H1 (cell line): ENCODE measurements around the gene C1S. TPM values are rescaled to one million over a fixed set of nuclear protein-coding genes. Genes with fewer than 3 reads are reported as not detected.
A peak's percentile ranks its signal among the peaks of the same experiment; 100 is the strongest.

Experiments used
- ASH2L ChIP-seq: fragments of 200-600, 300-600 bp; sonication (generic); IDR thresholded peaks from one replicate; pipeline ENCODE4 v1.7.1; 2017; ENCODE audit warnings: low read length
- ATF3 ChIP-seq: IDR thresholded peaks from 2 replicates; pipeline ENCODE4 v1.6.1; 2011; ENCODE audit warnings: low read depth, mild to moderate bottlenecking, low read length; ENCODE audit not compliant: insufficient read depth
- CBX5 ChIP-seq: fragments of 300-800, 300-1000 bp; sonication (generic); IDR thresholded peaks from 2 replicates; pipeline ENCODE4 v1.7.1; 2016; ENCODE audit warnings: antibody characterized with exemption, low read length, low read depth
- CBX8 ChIP-seq: fragments of 300-800, 300-1000 bp; sonication (generic); IDR thresholded peaks from 2 replicates; pipeline ENCODE4 v1.7.1; 2016; ENCODE audit warnings: low read depth, low read length, borderline replicate concordance
- CTCF ChIP-seq, 3 experiments: IDR thresholded peaks; 1 replicate in 2 of 3; 2 replicates in 1 of 3; pipeline versions ENCODE4 v1.5.1 to v1.6.1; 2011; ENCODE audit warnings: low read length in 3 of 3, mild to moderate bottlenecking in 3 of 3, inconsistent platforms in 2 of 3, low read depth in 1 of 3, moderate library complexity in 1 of 3; ENCODE audit not compliant: insufficient read depth in 1 of 3; ENCODE audit errors: control extremely low read depth in 1 of 3
- EGR1 ChIP-seq: IDR thresholded peaks from 2 replicates; pipeline ENCODE4 v1.6.1; 2011; ENCODE audit warnings: low read depth, low read length, borderline replicate concordance
- GTF2F1 ChIP-seq: IDR thresholded peaks from 2 replicates; pipeline ENCODE4 v1.6.1; 2012; ENCODE audit warnings: low read depth, low read length, improper control_type of control experiment, borderline replicate concordance
- HDAC2 ChIP-seq, 2 experiments: fragments of 300-600 bp in 1 of 2; sonication (generic) in 1 of 2; IDR thresholded peaks; 2 replicates each; pipeline ENCODE4 v1.6.1; 2011 to 2012; ENCODE audit warnings: low read depth in 2 of 2, low read length in 2 of 2, mild to moderate bottlenecking in 2 of 2, moderate library complexity in 2 of 2, borderline replicate concordance in 1 of 2, inconsistent platforms in 1 of 2
- KDM1A ChIP-seq: fragments of 200-600, 300-600 bp; sonication (generic); IDR thresholded peaks from 2 replicates; pipeline ENCODE4 v1.7.1; 2016; ENCODE audit warnings: mild to moderate bottlenecking, low read length, borderline replicate concordance
- KDM4A ChIP-seq: IDR thresholded peaks from one replicate; pipeline ENCODE4 v1.7.1; 2012; ENCODE audit warnings: low read depth, mild to moderate bottlenecking, moderate library complexity, low read length, inconsistent platforms; ENCODE audit not compliant: severe bottlenecking
- KDM5A ChIP-seq: fragments of 200-600 bp; IDR thresholded peaks from 2 replicates; pipeline ENCODE4 v1.7.1; 2012; ENCODE audit warnings: mild to moderate bottlenecking, low read length, inconsistent platforms, mixed read lengths
- NANOG ChIP-seq: IDR thresholded peaks from 2 replicates; pipeline ENCODE4 v1.6.1; 2011; ENCODE audit warnings: low read length, low read depth, mild to moderate bottlenecking, inconsistent platforms; ENCODE audit not compliant: insufficient read depth, poor library complexity, severe bottlenecking
- PHF8 ChIP-seq: fragments of 200-600 bp; sonication (generic); conservative IDR thresholded peaks from 2 replicates; pipeline ENCODE4 v1.7.1; 2012; ENCODE audit warnings: low read depth, mild to moderate bottlenecking, inconsistent platforms, low read length, moderate library complexity
- RAD21 ChIP-seq, 2 experiments: IDR thresholded peaks in 1 of 2; conservative IDR thresholded peaks in 1 of 2; 2 replicates each; pipeline ENCODE4 v1.6.1; 2011; ENCODE audit warnings: low read depth in 2 of 2, low read length in 2 of 2, improper control_type of control experiment in 1 of 2, inconsistent platforms in 1 of 2, mild to moderate bottlenecking in 1 of 2, moderate library complexity in 1 of 2
- RFX5 ChIP-seq: IDR thresholded peaks from 2 replicates; pipeline ENCODE4 v1.6.1; 2011; ENCODE audit warnings: low read depth, low read length, improper control_type of control experiment, borderline replicate concordance
- SIRT6 ChIP-seq: IDR thresholded peaks from one replicate; pipeline ENCODE4 v1.7.1; 2012; ENCODE audit warnings: low read length, inconsistent platforms
- SRF ChIP-seq: IDR thresholded peaks from 2 replicates; pipeline ENCODE4 v1.6.1; 2011; ENCODE audit warnings: mild to moderate bottlenecking, low read depth, low read length, moderate library complexity
- TAF1 ChIP-seq: IDR thresholded peaks from 2 replicates; pipeline ENCODE4 v1.6.1; 2011; ENCODE audit warnings: mild to moderate bottlenecking, low read depth, low read length
- TEAD4 ChIP-seq: IDR thresholded peaks from 2 replicates; pipeline ENCODE4 v1.6.1; 2012; ENCODE audit warnings: low read depth, low read length, inconsistent platforms, mixed read lengths
- YY1 ChIP-seq: IDR thresholded peaks from 2 replicates; pipeline ENCODE4 v1.6.1; 2011; ENCODE audit warnings: low read depth, mild to moderate bottlenecking, low read length
- ZNF274 ChIP-seq: IDR thresholded peaks from 2 replicates; pipeline ENCODE4 v1.7.0; 2012; ENCODE audit warnings: low read length, borderline replicate concordance; ENCODE audit errors: extremely low read depth
- polyA plus RNA-seq, 7 experiments: library from polyadenylated mRNA; depleted of rRNA in 3 of 7; stranded (reverse) in 5 of 7; unstranded in 2 of 7; fragments of >200 nt in 5 of 7; fragments of 200-250 nt in 2 of 7; gene quantifications; 1 replicate in 5 of 7; 2 replicates in 1 of 7; 4 replicates in 1 of 7; pipeline versions ENCODE4 v1.2.1 to v1.2.3, GENCODE V29; 2011 to 2013; ENCODE audit warnings: missing spikeins in 2 of 7, mixed read lengths in 2 of 7
- total RNA-seq: library from RNA; stranded (reverse); fragmentation: NEBNext Ultra II Directional; extraction: Animal tissue kit (Norgen Biotek cat#: 25700); gene quantifications from 2 replicates; pipeline ENCODE4 v1.2.1, GENCODE V29; 2021

Gene C1S
- total and polyA plus RNA-seq, 2 of the 8 experiments (the other 6 are each of a cell fraction or from before 2014, with no cell fraction given): 4.4 to 7.3 TPM

- TF ChIP-seq ATF3 (no peak), SIRT6 (no peak), KDM4A (peak; percentile 92), ZNF274 (no peak), CTCF (IDR thresholded peaks at IDR 0.05; ENCODE audit: control extremely low read depth in 1 of 3, insufficient read depth in 1 of 3, low read depth in 1 of 3, low read length in 3 of 3) (peak; percentile 73 to 84 (median 77)), CBX5 (no peak), EGR1 (no peak; the same call in 1 of the 2 replicates), PHF8 (peak; percentile 82; the same call in 1 of the 2 replicates), KDM1A (no peak), TAF1 (peak; percentile 78), RAD21 (IDR thresholded peaks at IDR 0.05 in 1 of 2, conservative IDR thresholded peaks at IDR 0.05 in 1 of 2; ENCODE audit: low read depth in 2 of 2, low read length in 2 of 2) (peak; percentile 53 to 64), RFX5 (no peak), TEAD4 (peak; percentile 42), YY1 (peak; percentile 75), KDM5A (no peak), NANOG (no peak), SRF (no peak), CBX8 (no peak), HDAC2 (IDR thresholded peaks at IDR 0.05; ENCODE audit: borderline replicate concordance in 1 of 2, low read depth in 2 of 2, low read length in 2 of 2) (no peak), ASH2L (peak; percentile 69), GTF2F1 (no peak)
These were observed 42.0 kb upstream of the C1S start, which contains the start of gene LPCAT3 (continued) for GRCh38 chr12:7018350-7019042.
